ENCODE results near the gene MEX3C. TPM values are rescaled to one million over a fixed set of nuclear protein-coding genes. Genes with fewer than 3 reads are reported as not detected.

Gene MEX3C
- total and polyA plus RNA-seq, 2 experiments from 2014 or later, result 21.0 to 67.3 TPM

DNA sequence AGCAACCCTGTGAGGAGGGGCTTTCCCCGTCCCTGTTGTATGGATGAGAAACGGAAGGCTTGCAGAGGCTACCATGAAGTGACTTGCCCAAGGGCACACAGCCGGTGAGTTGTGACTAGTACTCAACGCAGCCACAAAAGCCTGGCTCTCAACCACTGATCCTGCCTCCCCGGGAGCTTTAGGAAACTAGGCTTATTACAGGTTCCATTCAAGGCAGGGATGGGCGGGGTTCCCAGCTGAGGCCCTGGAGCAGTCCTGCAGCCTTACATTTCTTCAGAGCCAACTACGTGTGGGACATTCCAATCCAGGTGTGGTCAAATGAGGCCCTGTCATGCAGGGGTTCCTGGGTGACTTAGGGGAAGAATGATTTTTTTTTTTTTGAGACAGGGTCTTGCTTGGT is 59.6 kb downstream of the MEX3C start:
- DNase-seq (ENCODE audit: low spot score), result no peak
- Histone ChIP-seq H3K4me3 (no peak overlapping the region), H3K4me1 (ENCODE audit: insufficient read depth) (no peaks in the 10 kb centered on the region), H4K20me1 (ENCODE audit: insufficient read depth, poor library complexity, severe bottlenecking) (no peaks in the 10 kb centered on the region), H2AFZ (no peak overlapping the region), H3K4me2 (no peak overlapping the region), H3K79me2 (no peaks in the 10 kb centered on the region), H3K9me3 (ENCODE audit: low read depth) (no peaks in the 10 kb centered on the region), H3K27ac (no peak overlapping the region), H3K36me3 (replicated peaks; ENCODE audit: insufficient read depth, low read depth) (no peaks in the 10 kb centered on the region), H3K9me2 (replicated peaks; ENCODE audit: insufficient read depth) (no peaks in the 10 kb centered on the region), H3K27me3 (no peaks in the 10 kb centered on the region)
- WGBS (ENCODE audit: low lambda C conversion rate, missing lambda C conversion rate), result 73% methylated on average over 7 of the region's 7 CpGs
- TF ChIP-seq, protein P1, sequence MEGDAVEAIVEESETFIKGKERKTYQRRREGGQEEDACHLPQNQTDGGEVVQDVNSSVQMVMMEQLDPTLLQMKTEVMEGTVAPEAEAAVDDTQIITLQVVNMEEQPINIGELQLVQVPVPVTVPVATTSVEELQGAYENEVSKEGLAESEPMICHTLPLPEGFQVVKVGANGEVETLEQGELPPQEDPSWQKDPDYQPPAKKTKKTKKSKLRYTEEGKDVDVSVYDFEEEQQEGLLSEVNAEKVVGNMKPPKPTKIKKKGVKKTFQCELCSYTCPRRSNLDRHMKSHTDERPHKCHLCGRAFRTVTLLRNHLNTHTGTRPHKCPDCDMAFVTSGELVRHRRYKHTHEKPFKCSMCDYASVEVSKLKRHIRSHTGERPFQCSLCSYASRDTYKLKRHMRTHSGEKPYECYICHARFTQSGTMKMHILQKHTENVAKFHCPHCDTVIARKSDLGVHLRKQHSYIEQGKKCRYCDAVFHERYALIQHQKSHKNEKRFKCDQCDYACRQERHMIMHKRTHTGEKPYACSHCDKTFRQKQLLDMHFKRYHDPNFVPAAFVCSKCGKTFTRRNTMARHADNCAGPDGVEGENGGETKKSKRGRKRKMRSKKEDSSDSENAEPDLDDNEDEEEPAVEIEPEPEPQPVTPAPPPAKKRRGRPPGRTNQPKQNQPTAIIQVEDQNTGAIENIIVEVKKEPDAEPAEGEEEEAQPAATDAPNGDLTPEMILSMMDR (IDR thresholded peaks at IDR 0.05; ENCODE audit: poor library complexity), result no peak
- no peak for TF ChIP-seq EZH2phosphoT487 (IDR thresholded peaks at IDR 0.05; ENCODE audit: low read depth, severe bottlenecking, unreplicated experiment)
- TF ChIP-seq EZH2 (IDR thresholded peaks at IDR 0.05; ENCODE audit: borderline replicate concordance), result no peak

DNA sequence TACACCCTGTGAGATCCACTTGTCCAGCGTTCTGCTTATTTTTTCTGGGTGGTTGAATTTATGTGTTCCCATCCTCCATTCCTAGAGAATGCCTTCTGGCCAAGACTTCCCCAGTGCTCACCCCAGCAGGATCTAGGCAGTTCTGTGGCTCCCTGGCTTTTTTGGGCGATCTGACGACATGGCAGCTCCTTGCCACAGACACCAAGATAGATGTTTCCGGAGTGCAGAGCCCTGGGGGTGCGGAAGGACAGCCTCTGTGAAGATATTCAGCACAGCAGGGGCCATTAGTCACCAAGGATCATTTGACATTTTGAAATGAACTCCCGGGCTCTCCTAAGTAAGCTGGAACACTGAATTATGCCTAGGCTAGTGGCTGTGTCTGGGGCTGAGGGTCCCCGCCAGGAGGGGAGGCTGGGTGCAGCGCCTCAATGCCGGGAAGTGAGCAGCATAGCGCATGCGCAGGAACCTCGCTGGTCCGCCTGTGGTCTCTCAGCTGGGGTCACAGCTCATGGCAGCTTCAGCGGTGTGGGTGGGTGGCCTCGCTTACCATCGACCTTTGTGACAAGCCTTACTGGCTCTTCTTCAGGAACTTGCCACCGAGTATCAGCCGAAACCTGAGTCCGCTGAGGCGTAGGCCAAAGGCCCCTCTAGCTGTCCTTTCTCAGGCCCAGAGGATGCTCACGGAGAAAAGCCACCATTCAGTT is 60.3 kb downstream of the MEX3C start:
- no peak overlapping the region for H3K27ac ChIP-seq
- H3K9me2 ChIP-seq (replicated peaks; ENCODE audit: insufficient read depth), result no peaks in the 10 kb centered on the region
- H3K36me3 ChIP-seq (replicated peaks; ENCODE audit: insufficient read depth, low read depth), result no peaks in the 10 kb centered on the region
- no peak overlapping the region for H3K4me3 ChIP-seq
- H3K4me2 ChIP-seq, result no peak overlapping the region
- H3K27me3 ChIP-seq, result no peaks in the 10 kb centered on the region
- no peak overlapping the region for H2AFZ ChIP-seq
- no peak for TF ChIP-seq EZH2 (IDR thresholded peaks at IDR 0.05; ENCODE audit: borderline replicate concordance)
- H3K9me3 ChIP-seq (ENCODE audit: low read depth), result no peaks in the 10 kb centered on the region
- no peaks in the 10 kb centered on the region for H4K20me1 ChIP-seq (ENCODE audit: insufficient read depth, poor library complexity, severe bottlenecking)
- H3K4me1 ChIP-seq (ENCODE audit: insufficient read depth), result no peaks in the 10 kb centered on the region
- 89% methylated on average over 21 of the region's 21 CpGs for WGBS (ENCODE audit: low lambda C conversion rate, missing lambda C conversion rate)
- no peaks in the 10 kb centered on the region for H3K79me2 ChIP-seq
- no peak for DNase-seq (ENCODE audit: low spot score)

DNA sequence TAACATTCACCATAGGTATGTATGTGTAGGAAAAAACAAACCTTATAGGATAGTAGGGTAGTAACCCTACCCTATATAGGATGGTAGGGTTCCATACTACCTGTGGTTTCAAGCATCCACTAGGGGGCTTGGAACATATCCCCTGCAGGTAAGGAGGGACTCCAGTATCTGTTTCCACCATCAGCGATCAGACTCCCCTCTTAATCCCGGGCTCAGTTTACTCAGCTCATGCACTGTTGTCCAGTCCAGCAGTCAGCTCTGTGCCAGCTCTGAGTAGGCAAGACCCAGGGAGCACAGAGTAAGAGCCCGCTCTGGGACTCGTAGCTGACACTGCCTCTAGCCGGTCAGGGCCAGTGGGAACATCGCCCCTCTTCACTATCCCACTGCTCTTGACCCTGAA is 61.7 kb downstream of the MEX3C start:
- Histone ChIP-seq H3K79me2 (no peaks in the 10 kb centered on the region), H3K27me3 (no peaks in the 10 kb centered on the region), H3K9me3 (ENCODE audit: low read depth) (no peaks in the 10 kb centered on the region), H3K27ac (no peak overlapping the region), H3K4me2 (no peak overlapping the region), H2AFZ (no peak overlapping the region), H3K4me3 (no peak overlapping the region), H3K4me1 (ENCODE audit: insufficient read depth) (no peaks in the 10 kb centered on the region), H3K9me2 (replicated peaks; ENCODE audit: insufficient read depth) (no peaks in the 10 kb centered on the region), H3K36me3 (replicated peaks; ENCODE audit: insufficient read depth, low read depth) (no peaks in the 10 kb centered on the region), H4K20me1 (ENCODE audit: insufficient read depth, poor library complexity, severe bottlenecking) (no peaks in the 10 kb centered on the region)
- TF ChIP-seq, protein P1 (IDR thresholded peaks at IDR 0.05; ENCODE audit: poor library complexity), result peak; percentile 29
- TF ChIP-seq EZH2phosphoT487 (IDR thresholded peaks at IDR 0.05; ENCODE audit: low read depth, severe bottlenecking, unreplicated experiment), result no peak
- WGBS (ENCODE audit: low lambda C conversion rate, missing lambda C conversion rate), result 78% methylated on average over 6 of the region's 6 CpGs
- DNase-seq (ENCODE audit: low spot score), result no peak

DNA sequence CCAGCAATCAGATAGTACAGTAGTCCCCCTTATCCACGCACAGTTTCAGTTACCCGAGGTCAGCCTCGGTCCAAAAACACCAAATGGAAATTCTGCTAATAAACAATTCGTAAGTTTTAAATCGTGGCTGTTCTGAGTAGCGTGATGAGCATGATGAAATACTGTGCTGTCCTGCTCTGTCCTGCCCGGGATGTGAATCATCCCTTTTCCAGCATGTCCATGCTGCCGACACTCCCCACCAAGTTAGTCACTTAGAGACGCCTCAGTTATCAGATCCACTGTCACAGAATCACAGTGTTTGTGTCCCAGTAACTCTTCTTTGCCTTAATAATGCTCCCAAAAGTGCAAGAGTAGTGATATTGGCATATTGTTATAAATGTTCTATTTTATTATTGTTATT is 62.1 kb downstream of the MEX3C start:
- Histone ChIP-seq H3K4me1 (ENCODE audit: insufficient read depth) (no peaks in the 10 kb centered on the region), H4K20me1 (ENCODE audit: insufficient read depth, poor library complexity, severe bottlenecking) (no peaks in the 10 kb centered on the region), H3K9me2 (replicated peaks; ENCODE audit: insufficient read depth) (no peaks in the 10 kb centered on the region), H3K4me2 (no peak overlapping the region), H3K27ac (no peak overlapping the region), H3K4me3 (no peak overlapping the region), H2AFZ (no peak overlapping the region), H3K9me3 (ENCODE audit: low read depth) (no peaks in the 10 kb centered on the region), H3K27me3 (no peaks in the 10 kb centered on the region), H3K36me3 (replicated peaks; ENCODE audit: insufficient read depth, low read depth) (no peaks in the 10 kb centered on the region), H3K79me2 (no peaks in the 10 kb centered on the region)
- TF ChIP-seq, protein P1 (IDR thresholded peaks at IDR 0.05; ENCODE audit: poor library complexity), result no peak
- TF ChIP-seq EZH2 (IDR thresholded peaks at IDR 0.05; ENCODE audit: borderline replicate concordance), result no peak
- no peak for TF ChIP-seq EZH2phosphoT487 (IDR thresholded peaks at IDR 0.05; ENCODE audit: low read depth, severe bottlenecking, unreplicated experiment)
- no peak for DNase-seq (ENCODE audit: low spot score)
- 76% methylated on average over 9 of the region's 9 CpGs for WGBS (ENCODE audit: low lambda C conversion rate, missing lambda C conversion rate)

Measured in hepatocyte (in vitro differentiated cells).